ENCODE results near the gene LMF2.

The LMF2 gene

GRCh38 chr22:50479721-50480120 is 27.8 kb downstream of the LMF2 start:
- no peak for TF ChIP-seq CTCF (conservative IDR thresholded peaks at IDR 0.05)
- no peak overlapping the region for H3K27ac ChIP-seq

GRCh38 chr22:50477923-50478322 is 29.6 kb downstream of the LMF2 start:
- no peak for TF ChIP-seq CTCF (conservative IDR thresholded peaks at IDR 0.05)
- H3K27ac ChIP-seq: no peak overlapping the region

- H3K27ac ChIP-seq: no peak overlapping the region
- no peak for TF ChIP-seq CTCF (conservative IDR thresholded peaks at IDR 0.05)
Observed at GRCh38 chr22:50476868-50477267, 30.6 kb downstream of the LMF2 start.

- TF ChIP-seq CTCF (conservative IDR thresholded peaks at IDR 0.05): no peak
- H3K27ac ChIP-seq: peak overlapping the region; percentile 63; the same call in 1 of the 2 replicates
Observed at GRCh38 chr22:50475652-50476002, 31.9 kb downstream of the LMF2 start.

GRCh38 chr22:50474710-50475651 is 32.5 kb downstream of the LMF2 start, which contains the start of gene SBF1:
SBF1 (minus strand) TSS chr22:50475035; CDS start chr22:50474840, 195 bp downstream.
- TF ChIP-seq CTCF (conservative IDR thresholded peaks at IDR 0.05): no peak
- H3K27ac ChIP-seq: peak within 1 kb of the TSS; percentile 63

GRCh38 chr22:50473855-50474671 is 33.4 kb downstream of the LMF2 start:
- TF ChIP-seq CTCF (conservative IDR thresholded peaks at IDR 0.05): no peak
- peak overlapping the region; percentile 63 for H3K27ac ChIP-seq

- TF ChIP-seq CTCF (conservative IDR thresholded peaks at IDR 0.05): peak; percentile 50
- no peak overlapping the region for H3K27ac ChIP-seq
Observed at GRCh38 chr22:50473088-50473487, 34.4 kb downstream of the LMF2 start.
